ENCODE results near the gene AKAP11.

DNA sequence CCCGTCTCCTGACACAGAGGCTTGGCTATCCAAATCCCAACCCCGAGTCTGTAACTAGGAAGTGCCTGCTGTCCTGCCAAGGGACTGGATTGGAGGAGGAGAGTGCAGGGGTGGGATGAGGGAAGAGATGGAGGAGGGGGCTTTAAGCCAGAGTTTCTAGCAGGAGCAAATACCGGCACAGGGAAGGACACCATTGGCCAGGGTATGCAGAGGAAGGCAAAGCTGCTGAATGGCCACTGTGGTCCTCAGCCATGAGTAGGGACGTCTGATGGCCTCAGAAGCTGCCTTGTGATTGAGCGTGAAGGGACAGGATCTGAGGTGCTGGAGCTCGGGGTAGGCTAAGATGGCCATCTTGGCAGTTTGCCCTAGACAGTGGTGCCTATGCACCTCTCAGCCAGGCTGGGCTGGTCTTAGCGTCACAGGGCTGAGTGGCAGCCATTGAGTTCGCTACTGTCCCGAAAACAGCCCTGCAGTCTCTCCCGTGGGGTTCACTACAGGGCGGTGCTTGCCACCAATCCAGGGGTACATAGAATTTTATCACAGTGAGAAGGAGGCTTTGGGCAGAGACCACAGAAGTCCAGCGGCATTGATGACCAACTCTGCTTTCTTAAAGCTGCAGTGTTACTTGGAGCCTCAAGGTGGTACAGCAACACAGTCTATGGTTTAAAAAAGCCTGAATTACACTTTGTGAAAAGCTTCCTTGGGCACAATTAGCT is 61.8 kb downstream of the AKAP11 start:
- TF ChIP-seq ARNTL (CRISPR knock-in tag; IDR thresholded peaks at IDR 0.05; ENCODE audit: borderline replicate concordance, low read depth) (no peak), ZNF8 (CRISPR knock-in tag; IDR thresholded peaks at IDR 0.05) (no peak), ZC3H10 (CRISPR knock-in tag; IDR thresholded peaks at IDR 0.05) (no peak), OSR1 (CRISPR knock-in tag; IDR thresholded peaks at IDR 0.05) (no peak), CSDC2 (CRISPR knock-in tag; IDR thresholded peaks at IDR 0.05) (no peak), ISL1 (CRISPR knock-in tag; IDR thresholded peaks at IDR 0.05) (no peak), ZNF565 (CRISPR knock-in tag; conservative IDR thresholded peaks at IDR 0.05; ENCODE audit: low read depth) (no peak), ZFP3 (CRISPR knock-in tag; IDR thresholded peaks at IDR 0.05) (no peak), RARB (CRISPR knock-in tag; IDR thresholded peaks at IDR 0.05) (no peak)
- TF ChIP-seq, protein P1, sequence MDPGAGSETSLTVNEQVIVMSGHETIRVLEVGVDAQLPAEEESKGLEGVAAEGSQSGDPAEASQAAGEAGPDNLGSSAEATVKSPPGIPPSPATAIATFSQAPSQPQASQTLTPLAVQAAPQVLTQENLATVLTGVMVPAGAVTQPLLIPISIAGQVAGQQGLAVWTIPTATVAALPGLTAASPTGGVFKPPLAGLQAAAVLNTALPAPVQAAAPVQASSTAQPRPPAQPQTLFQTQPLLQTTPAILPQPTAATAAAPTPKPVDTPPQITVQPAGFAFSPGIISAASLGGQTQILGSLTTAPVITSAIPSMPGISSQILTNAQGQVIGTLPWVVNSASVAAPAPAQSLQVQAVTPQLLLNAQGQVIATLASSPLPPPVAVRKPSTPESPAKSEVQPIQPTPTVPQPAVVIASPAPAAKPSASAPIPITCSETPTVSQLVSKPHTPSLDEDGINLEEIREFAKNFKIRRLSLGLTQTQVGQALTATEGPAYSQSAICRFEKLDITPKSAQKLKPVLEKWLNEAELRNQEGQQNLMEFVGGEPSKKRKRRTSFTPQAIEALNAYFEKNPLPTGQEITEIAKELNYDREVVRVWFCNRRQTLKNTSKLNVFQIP (CRISPR knock-in tag; IDR thresholded peaks at IDR 0.05; ENCODE audit: borderline replicate concordance, low read depth): no peak
- TF ChIP-seq, protein P2, sequence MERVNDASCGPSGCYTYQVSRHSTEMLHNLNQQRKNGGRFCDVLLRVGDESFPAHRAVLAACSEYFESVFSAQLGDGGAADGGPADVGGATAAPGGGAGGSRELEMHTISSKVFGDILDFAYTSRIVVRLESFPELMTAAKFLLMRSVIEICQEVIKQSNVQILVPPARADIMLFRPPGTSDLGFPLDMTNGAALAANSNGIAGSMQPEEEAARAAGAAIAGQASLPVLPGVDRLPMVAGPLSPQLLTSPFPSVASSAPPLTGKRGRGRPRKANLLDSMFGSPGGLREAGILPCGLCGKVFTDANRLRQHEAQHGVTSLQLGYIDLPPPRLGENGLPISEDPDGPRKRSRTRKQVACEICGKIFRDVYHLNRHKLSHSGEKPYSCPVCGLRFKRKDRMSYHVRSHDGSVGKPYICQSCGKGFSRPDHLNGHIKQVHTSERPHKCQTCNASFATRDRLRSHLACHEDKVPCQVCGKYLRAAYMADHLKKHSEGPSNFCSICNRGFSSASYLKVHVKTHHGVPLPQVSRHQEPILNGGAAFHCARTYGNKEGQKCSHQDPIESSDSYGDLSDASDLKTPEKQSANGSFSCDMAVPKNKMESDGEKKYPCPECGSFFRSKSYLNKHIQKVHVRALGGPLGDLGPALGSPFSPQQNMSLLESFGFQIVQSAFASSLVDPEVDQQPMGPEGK (CRISPR knock-in tag; IDR thresholded peaks at IDR 0.05; ENCODE audit: borderline replicate concordance): no peak
